CD14-positive monocyte (primary cell): ENCODE measurements around the gene ACYP2. TPM values are rescaled to one million over a fixed set of nuclear protein-coding genes. Genes with fewer than 3 reads are reported as not detected.

Experiments used
- DNase-seq, 3 donors: peaks; one replicate each; pipeline ENCODE4 v3.0.0-alpha.2; 2011 to 2022
- H2AFZ ChIP-seq: 2 replicates; pipeline ENCODE4 v1.6.0; 2012; ENCODE audit warnings: mild to moderate bottlenecking, low read depth, low read length, inconsistent platforms; ENCODE audit not compliant: insufficient read depth, poor library complexity, severe bottlenecking
- H3K27ac ChIP-seq, 2 donors: 1 replicate in 1 of 2; 2 replicates in 1 of 2; pipeline ENCODE4 v1.5.1; 2012 to 2013; ENCODE audit warnings: low read length in 2 of 2, control low read depth in 1 of 2, inconsistent platforms in 1 of 2, low read depth in 1 of 2, mild to moderate bottlenecking in 1 of 2
- H3K27me3 ChIP-seq, 2 donors: one replicate each; pipeline versions ENCODE4 v1.6.0 to v1.6.1; 2011 to 2013; ENCODE audit warnings: low read length in 2 of 2; ENCODE audit not compliant: control insufficient read depth in 2 of 2, insufficient read depth in 2 of 2
- H3K36me3 ChIP-seq, 2 donors: replicated peaks in 1 of 2; 1 replicate in 1 of 2; 2 replicates in 1 of 2; pipeline versions ENCODE4 v1.5.1 to v1.6.1; 2012 to 2013; ENCODE audit warnings: low read length in 2 of 2, control low read depth in 1 of 2, inconsistent platforms in 1 of 2, mild to moderate bottlenecking in 1 of 2; ENCODE audit not compliant: insufficient read depth in 2 of 2, control insufficient read depth in 1 of 2
- H3K4me1 ChIP-seq, 2 donors: 1 replicate in 1 of 2; 2 replicates in 1 of 2; pipeline versions ENCODE4 v1.5.1 to v1.6.1; 2012 to 2013; ENCODE audit warnings: low read length in 2 of 2, control low read depth in 1 of 2, inconsistent platforms in 1 of 2, mild to moderate bottlenecking in 1 of 2, moderate library complexity in 1 of 2; ENCODE audit not compliant: insufficient read depth in 2 of 2, control insufficient read depth in 1 of 2
- H3K4me2 ChIP-seq: replicated peaks from 2 replicates; pipeline ENCODE3; 2012; ENCODE audit warnings: low read length, moderate library complexity, mild to moderate bottlenecking; ENCODE audit not compliant: poor library complexity, severe bottlenecking; ENCODE audit errors: extremely low read depth
- H3K4me3 ChIP-seq, 3 experiments: fragments of 200-600 bp in 1 of 3; sonication (generic) in 1 of 3; replicated peaks in 1 of 3; 1 replicate in 2 of 3; 2 replicates in 1 of 3; pipeline ENCODE4 v1.5.1; 2011 to 2013; ENCODE audit warnings: low read length in 3 of 3, mild to moderate bottlenecking in 3 of 3, control low read depth in 2 of 3, low read depth in 2 of 3, inconsistent platforms in 1 of 3, moderate library complexity in 1 of 3
- H3K79me2 ChIP-seq: 2 replicates; pipeline ENCODE4 v1.6.0; 2012; ENCODE audit warnings: mild to moderate bottlenecking, control low read depth, inconsistent platforms, low read length, moderate library complexity; ENCODE audit not compliant: insufficient read depth
- H3K9ac ChIP-seq: 2 replicates; pipeline ENCODE4 v1.6.0; 2017; ENCODE audit warnings: low read length, mild to moderate bottlenecking; ENCODE audit not compliant: insufficient read depth, poor library complexity, severe bottlenecking
- H3K9me3 ChIP-seq, 2 donors: replicated peaks in 1 of 2; 1 replicate in 1 of 2; 2 replicates in 1 of 2; pipeline versions ENCODE4 v1.5.1 to v1.6.1; 2012 to 2013; ENCODE audit warnings: low read length in 2 of 2, control low read depth in 1 of 2; ENCODE audit not compliant: control insufficient read depth in 1 of 2, insufficient read depth in 1 of 2
- H4K20me1 ChIP-seq: 2 replicates; pipeline ENCODE4 v1.6.0; 2012; ENCODE audit warnings: mild to moderate bottlenecking, low read length, control low read depth, moderate library complexity; ENCODE audit not compliant: insufficient read depth
- H3K27ac Mint-ChIP-seq, 7 donors: one replicate each; pipeline ENCODE4 v1.8.0; 2020; ENCODE audit warnings: mild to moderate bottlenecking in 7 of 7, mixed read lengths in 7 of 7, moderate library complexity in 6 of 7, inconsistent platforms in 2 of 7
- H3K27me3 Mint-ChIP-seq, 3 donors: one replicate each; pipeline ENCODE4 v1.8.0; 2021 to 2022; ENCODE audit warnings: low read depth in 3 of 3, mild to moderate bottlenecking in 3 of 3, mixed read lengths in 3 of 3, moderate library complexity in 3 of 3, inconsistent platforms in 1 of 3
- H3K36me3 Mint-ChIP-seq, 2 donors: one replicate each; pipeline ENCODE4 v1.8.0; 2020; ENCODE audit warnings: mixed read lengths in 2 of 2, inconsistent platforms in 1 of 2, mild to moderate bottlenecking in 1 of 2
- H3K4me1 Mint-ChIP-seq: one replicate; pipeline ENCODE4 v1.8.0; 2020; ENCODE audit warnings: mild to moderate bottlenecking, mixed read lengths
- H3K4me3 Mint-ChIP-seq, 2 donors: one replicate each; pipeline ENCODE4 v1.8.0; 2020; ENCODE audit warnings: mild to moderate bottlenecking in 2 of 2, mixed read lengths in 2 of 2, moderate library complexity in 1 of 2
- H3K9me3 Mint-ChIP-seq, 7 donors: one replicate each; pipeline ENCODE4 v1.8.0; 2020 to 2022; ENCODE audit warnings: mixed read lengths in 7 of 7, mild to moderate bottlenecking in 6 of 7, moderate library complexity in 6 of 7, inconsistent platforms in 2 of 7
- CTCF ChIP-seq: fragments of 200-600 bp; IDR thresholded peaks from one replicate; pipeline ENCODE4 v1.8.0; 2022; ENCODE audit warnings: antibody characterized with exemption, mild to moderate bottlenecking
- WGBS: methylation state at CpG from one replicate; pipeline ENCODE4 v1.1.5; 2013; ENCODE audit warnings: missing lambda C conversion rate; ENCODE audit not compliant: insufficient coverage; 5-methylcytosine and 5-hydroxymethylcytosine counted together
- intact Hi-C, 2 donors: fragments of 100-400 bp; cut with micrococcal nuclease; formaldehyde crosslinking; loops; one replicate each; pipeline versions ENCODE4 v1.15.0 to v1.15.1; 2023
- polyA plus RNA-seq, 3 donors: library from polyadenylated mRNA; depleted of rRNA in 1 of 3; unstranded in 2 of 3; stranded (reverse) in 1 of 3; fragments of 300-500 nt in 2 of 3; fragments of >200 nt in 1 of 3; fragmentation: Illumina TruSeq in 2 of 3; gene quantifications; 1 replicate in 2 of 3; 2 replicates in 1 of 3; pipeline ENCODE4 v1.2.3, GENCODE V29; 2012 to 2021

ACYP2 gene
- polyA plus RNA-seq, 3 donors = 6.2 to 10.8 (median 10.3) TPM

- peaks cover 0 to 8% (median 2%) of the 10 kb centered on the region in 3 donors for H3K27me3 Mint-ChIP-seq
- DNase-seq = no peak
- intact Hi-C loops = no loop called here
These were observed 5.5 kb downstream of the ACYP2 start for GRCh38 chr2:54120950-54121349.

GRCh38 chr2:54122171-54122935 lies 6.9 kb downstream of the ACYP2 start:
- H3K4me3 Mint-ChIP-seq = no peak overlapping the region
- no CpG with 5 or more reads among the region's 3 CpGs for WGBS
- peaks cover 4 to 26% (median 15%) of the 10 kb centered on the region in 7 donors for H3K9me3 Mint-ChIP-seq
- Histone ChIP-seq H3K4me2 (no peak overlapping the region), H3K79me2 (no peaks in the 10 kb centered on the region), H3K4me1 (no peaks in the 10 kb centered on the region), H3K27ac (no peak overlapping the region), H3K4me3 (no peak overlapping the region), H3K27me3 (no peaks in the 10 kb centered on the region), H3K9ac (no peak overlapping the region), H2AFZ (no peak overlapping the region), H4K20me1 (no peaks in the 10 kb centered on the region), H3K9me3 (peaks cover 11 to 15% of the 10 kb centered on the region in 2 donors), H3K36me3 (no peaks in the 10 kb centered on the region)
- H3K36me3 Mint-ChIP-seq = peaks cover 6 to 11% of the 10 kb centered on the region in 2 donors
- TF ChIP-seq CTCF = no peak
- peaks cover 0 to 1% (median 0%) of the 10 kb centered on the region in 3 donors for H3K27me3 Mint-ChIP-seq
- intact Hi-C loops = no loop called here
- no peak for DNase-seq
- H3K27ac Mint-ChIP-seq = no peak overlapping the region
- H3K4me1 Mint-ChIP-seq = no peaks in the 10 kb centered on the region

More at GRCh38 chr2:54120950-54121349, 5.5 kb downstream of the ACYP2 start:
- Histone ChIP-seq H3K4me1 (peaks cover 1 to 3% of the 10 kb centered on the region in 2 donors), H4K20me1 (no peaks in the 10 kb centered on the region), H3K27me3 (no peaks in the 10 kb centered on the region), H3K4me3 (no peak overlapping the region), H3K9ac (no peak overlapping the region), H3K27ac (no peak overlapping the region), H3K36me3 (no peaks in the 10 kb centered on the region), H2AFZ (no peak overlapping the region), H3K79me2 (no peaks in the 10 kb centered on the region), H3K4me2 (no peak overlapping the region), H3K9me3 (peaks cover 18 to 25% of the 10 kb centered on the region in 2 donors)
- H3K27ac Mint-ChIP-seq = no peak overlapping the region
- no peak overlapping the region for H3K4me3 Mint-ChIP-seq
- 98% methylated on average over 7 of the region's 8 CpGs for WGBS
- H3K9me3 Mint-ChIP-seq = peaks cover 11 to 37% (median 25%) of the 10 kb centered on the region in 7 donors
- no peak for TF ChIP-seq CTCF
- H3K4me1 Mint-ChIP-seq = peaks cover under 1% of the 10 kb centered on the region
- H3K36me3 Mint-ChIP-seq = peaks cover 11 to 17% of the 10 kb centered on the region in 2 donors
